H1 (cell line): Measurements from ENCODE around the gene SNTG2. TPM values are rescaled to one million over a fixed set of nuclear protein-coding genes. Genes with fewer than 3 reads are reported as not detected.

ENCODE experiments used
- CTCF ChIA-PET: fragments of 300-600 bp; sonication (Branson Sonifier 250); formaldehyde crosslinking; loops from one replicate; lab custom pipeline; 2021; ENCODE audit not compliant: partially characterized antibody; lab: Charles Lee
- POLR2A ChIA-PET: fragments of 300-600 bp; sonication (Branson Sonifier 250); formaldehyde crosslinking; loops from one replicate; lab custom pipeline; 2021; ENCODE audit warnings: inconsistent platforms; ENCODE audit not compliant: partially characterized antibody; lab: Charles Lee
- DNase-seq, 2 experiments: peaks; one replicate each; pipeline versions ENCODE4 v3.0.0 to v3.0.0-alpha.2; 2010 to 2022; ENCODE audit warnings: low spot score in 2 of 2, low read depth in 1 of 2, mixed read lengths in 1 of 2
- FAIRE-seq: peaks from 2 replicates; lab custom pipeline; 2011; peaks lifted over from hg19 to GRCh38; lab: Jason Lieb, UNC
- H2AFZ ChIP-seq: 2 replicates; pipeline ENCODE4 v1.8.1; 2012; ENCODE audit warnings: low read length, inconsistent platforms
- H2AK5ac ChIP-seq: 2 replicates; pipeline ENCODE4 v1.6.1; 2013; ENCODE audit warnings: low read depth, low read length
- H2BK120ac ChIP-seq: replicated peaks from 2 replicates; pipeline ENCODE3; 2013; ENCODE audit warnings: low read depth, low read length, inconsistent platforms
- H2BK12ac ChIP-seq: 2 replicates; pipeline ENCODE4 v1.6.1; 2013; ENCODE audit warnings: low read depth, low read length
- H2BK15ac ChIP-seq: 2 replicates; pipeline ENCODE4 v1.6.1; 2013; ENCODE audit warnings: low read length
- H2BK20ac ChIP-seq: 2 replicates; pipeline ENCODE4 v1.6.1; 2013; ENCODE audit warnings: low read length
- H2BK5ac ChIP-seq: 2 replicates; pipeline ENCODE4 v1.6.1; 2013; ENCODE audit warnings: low read depth, low read length
- H3K14ac ChIP-seq: 2 replicates; pipeline ENCODE4 v1.6.1; 2013; ENCODE audit warnings: inconsistent platforms; ENCODE audit not compliant: insufficient read length
- H3K18ac ChIP-seq: 2 replicates; pipeline ENCODE4 v1.6.1; 2013; ENCODE audit warnings: low read length; ENCODE audit errors: extremely low read depth
- H3K23ac ChIP-seq: 2 replicates; pipeline ENCODE4 v1.6.1; 2013; ENCODE audit warnings: inconsistent platforms; ENCODE audit not compliant: insufficient read length
- H3K23me2 ChIP-seq: 2 replicates; pipeline ENCODE4 v1.6.1; 2013; ENCODE audit warnings: low read depth, low read length
- H3K27ac ChIP-seq: 2 replicates; pipeline ENCODE4 v1.6.1; 2011; ENCODE audit warnings: low read depth, low read length, inconsistent platforms
- H3K27me3 ChIP-seq, 4 experiments: replicated peaks in 1 of 4; 1 replicate in 1 of 4; 2 replicates in 3 of 4; pipeline versions ENCODE4 v1.6.1 to v1.8.1; 2011 to 2013; ENCODE audit warnings: low read length in 3 of 4, mild to moderate bottlenecking in 3 of 4, inconsistent platforms in 2 of 4, mixed read lengths in 2 of 4, moderate library complexity in 1 of 4; ENCODE audit not compliant: control insufficient read depth in 3 of 4, insufficient read depth in 3 of 4; ENCODE audit errors: extremely low read depth in 1 of 4
- H3K36me3 ChIP-seq, 4 experiments: 2 replicates each; pipeline versions ENCODE4 v1.6.1 to v1.8.1; 2011 to 2013; ENCODE audit warnings: mild to moderate bottlenecking in 4 of 4, low read length in 3 of 4, moderate library complexity in 2 of 4, control low read depth in 1 of 4, inconsistent platforms in 1 of 4; ENCODE audit not compliant: insufficient read depth in 4 of 4, control insufficient read depth in 2 of 4
- H3K4ac ChIP-seq: replicated peaks from 2 replicates; pipeline ENCODE3; 2013; ENCODE audit warnings: low read length, low read depth, mixed read lengths, inconsistent platforms; ENCODE audit not compliant: insufficient read length
- H3K4me1 ChIP-seq, 4 experiments: replicated peaks in 1 of 4; 1 replicate in 1 of 4; 2 replicates in 3 of 4; pipeline versions ENCODE4 v1.6.1 to v1.8.1; 2011 to 2013; ENCODE audit warnings: low read length in 3 of 4, inconsistent platforms in 2 of 4, mixed read lengths in 1 of 4; ENCODE audit not compliant: insufficient read depth in 4 of 4, control insufficient read depth in 3 of 4
- H3K4me2 ChIP-seq, 2 experiments: 2 replicates each; pipeline versions ENCODE4 v1.6.1 to v1.8.1; 2011 to 2013; ENCODE audit warnings: low read depth in 2 of 2, low read length in 2 of 2, control low read depth in 1 of 2, inconsistent platforms in 1 of 2, mild to moderate bottlenecking in 1 of 2; ENCODE audit not compliant: insufficient read depth in 1 of 2
- H3K4me3 ChIP-seq, 4 experiments: fragments of 200-600, 300-600 bp in 1 of 4; sonication (generic), shearing (Covaris generic), sonication (Bioruptor Twin) in 1 of 4; 2 replicates each; pipeline versions ENCODE4 v1.5.1 to v1.8.1; 2011 to 2016; ENCODE audit warnings: low read length in 4 of 4, low read depth in 3 of 4, control low read depth in 2 of 4, inconsistent platforms in 2 of 4, mild to moderate bottlenecking in 2 of 4, mixed read lengths in 1 of 4, moderate library complexity in 1 of 4; ENCODE audit not compliant: insufficient read depth in 2 of 4; ENCODE audit errors: extremely low read depth in 1 of 4
- H3K56ac ChIP-seq: replicated peaks from 2 replicates; pipeline ENCODE3; 2013; ENCODE audit warnings: low read depth, mild to moderate bottlenecking, mixed read lengths, low read length, inconsistent platforms; ENCODE audit not compliant: insufficient read length
- H3K79me1 ChIP-seq: 2 replicates; pipeline ENCODE4 v1.6.1; 2013; ENCODE audit warnings: low read depth, low read length, control low read depth
- H3K79me2 ChIP-seq, 2 experiments: 2 replicates each; pipeline versions ENCODE4 v1.6.1 to v1.8.1; 2012 to 2013; ENCODE audit warnings: low read length in 2 of 2, mild to moderate bottlenecking in 2 of 2, inconsistent platforms in 1 of 2; ENCODE audit not compliant: insufficient read depth in 2 of 2, control insufficient read depth in 1 of 2
- H3K9ac ChIP-seq, 4 experiments: replicated peaks in 1 of 4; 1 replicate in 1 of 4; 2 replicates in 3 of 4; pipeline versions ENCODE4 v1.6.1 to v1.8.1; 2011 to 2013; ENCODE audit warnings: low read depth in 3 of 4, low read length in 3 of 4, control low read depth in 2 of 4, mild to moderate bottlenecking in 2 of 4, moderate library complexity in 2 of 4, inconsistent platforms in 1 of 4; ENCODE audit errors: extremely low read depth in 1 of 4
- H3K9me3 ChIP-seq, 2 experiments: 2 replicates each; pipeline versions ENCODE4 v1.6.1 to v1.8.1; 2012 to 2013; ENCODE audit warnings: mild to moderate bottlenecking in 2 of 2, moderate library complexity in 2 of 2, control low read depth in 1 of 2, inconsistent platforms in 1 of 2, low read depth in 1 of 2, low read length in 1 of 2, mixed read lengths in 1 of 2; ENCODE audit not compliant: insufficient read depth in 2 of 2
- H4K20me1 ChIP-seq, 2 experiments: replicated peaks in 1 of 2; 2 replicates each; pipeline versions ENCODE3 to v1.8.1; 2011 to 2013; ENCODE audit warnings: inconsistent platforms in 2 of 2, low read length in 2 of 2, mild to moderate bottlenecking in 1 of 2; ENCODE audit not compliant: insufficient read depth in 2 of 2, control insufficient read depth in 1 of 2
- H4K5ac ChIP-seq: 2 replicates; pipeline ENCODE4 v1.6.1; 2013; ENCODE audit warnings: low read length, low read depth, mixed read lengths, inconsistent platforms; ENCODE audit not compliant: insufficient read length
- H4K8ac ChIP-seq: 2 replicates; pipeline ENCODE4 v1.8.0; 2013; ENCODE audit warnings: mild to moderate bottlenecking, moderate library complexity, low read length, inconsistent platforms; ENCODE audit not compliant: insufficient read depth; ENCODE audit errors: extremely low read depth
- H4K91ac ChIP-seq: replicated peaks from 2 replicates; pipeline ENCODE3; 2013; ENCODE audit warnings: low read length, mixed read lengths, inconsistent platforms; ENCODE audit not compliant: insufficient read length
- CREB1 ChIP-seq: IDR thresholded peaks from 2 replicates; pipeline ENCODE4 v1.6.1; 2012; ENCODE audit warnings: inconsistent platforms
- CTBP2 ChIP-seq: IDR thresholded peaks from 2 replicates; pipeline ENCODE4 v1.7.0; 2011; ENCODE audit warnings: borderline replicate concordance, mild to moderate bottlenecking, moderate library complexity, mixed read lengths, low read length; ENCODE audit not compliant: insufficient read depth, insufficient read length
- WGBS, 2 experiments: shearing (Covaris generic) in 1 of 2; methylation state at CpG; one replicate each; pipeline versions ENCODE4 v1.1.6 to v1.1.7; 2013 to 2015; ENCODE audit warnings: low lambda C conversion rate in 2 of 2, mixed read lengths in 2 of 2, inconsistent platforms in 1 of 2, low coverage in 1 of 2, missing lambda C conversion rate in 1 of 2; ENCODE audit not compliant: insufficient replicate concordance in 2 of 2, insufficient coverage in 1 of 2, insufficient read length in 1 of 2; ENCODE audit errors: extremely low coverage in 1 of 2, missing lambda C conversion rate in 1 of 2; 5-methylcytosine and 5-hydroxymethylcytosine counted together
- polyA plus RNA-seq, 7 experiments: library from polyadenylated mRNA; depleted of rRNA in 3 of 7; stranded (reverse) in 5 of 7; unstranded in 2 of 7; fragments of >200 nt in 5 of 7; fragments of 200-250 nt in 2 of 7; gene quantifications; 1 replicate in 5 of 7; 2 replicates in 1 of 7; 4 replicates in 1 of 7; pipeline versions ENCODE4 v1.2.1 to v1.2.3, GENCODE V29; 2011 to 2013; ENCODE audit warnings: missing spikeins in 2 of 7, mixed read lengths in 2 of 7
- total RNA-seq: library from RNA; stranded (reverse); fragmentation: NEBNext Ultra II Directional; extraction: Animal tissue kit (Norgen Biotek cat#: 25700); gene quantifications from 2 replicates; pipeline ENCODE4 v1.2.1, GENCODE V29; 2021

Gene SNTG2
- total and polyA plus RNA-seq, 2 of the 8 experiments (the other 6 are each of a cell fraction or from before 2014, with no cell fraction given): 6.6 to 18.1 TPM

- H3K79me2 ChIP-seq: no peaks in the 10 kb centered on the region
- WGBS, 2 experiments: 91% methylated on average over 4 of the region's 4 CpGs; no CpG with 5 or more reads in 1 of the 2 experiments
- H3K36me3 ChIP-seq: no peaks in the 10 kb centered on the region
- H3K4me1 ChIP-seq: peaks cover 0 to 5% (median 2%) of the 10 kb centered on the region in 4 experiments; a peak in 4 of 7 replicates
- H4K5ac ChIP-seq: no peak overlapping the region
- H2BK20ac ChIP-seq: no peak overlapping the region
- no peaks in the 10 kb centered on the region for H3K9me3 ChIP-seq
- H3K23ac ChIP-seq: no peak overlapping the region
- no peak overlapping the region for H3K4me3 ChIP-seq
- H2BK12ac ChIP-seq: no peak overlapping the region
- no peak overlapping the region for H2AK5ac ChIP-seq
- peaks cover 3% of the 10 kb centered on the region; the same call in 1 of the 2 replicates for H3K23me2 ChIP-seq
- no peak overlapping the region for H2BK15ac ChIP-seq
- no peak overlapping the region for H4K91ac ChIP-seq
- no peak overlapping the region for H3K27ac ChIP-seq
- H4K8ac ChIP-seq: no peak overlapping the region
- H4K20me1 ChIP-seq: peaks cover 0 to 5% of the 10 kb centered on the region in 2 experiments
- no peak overlapping the region for H3K9ac ChIP-seq
- no peak overlapping the region for H2AFZ ChIP-seq
- H2BK5ac ChIP-seq: no peak overlapping the region
- H3K27me3 ChIP-seq: no peaks in the 10 kb centered on the region
- H3K4me2 ChIP-seq: no peak overlapping the region
- H3K18ac ChIP-seq: no peak overlapping the region
- H3K14ac ChIP-seq: no peak overlapping the region
- H3K79me1 ChIP-seq: no peaks in the 10 kb centered on the region
- POLR2A ChIA-PET: no interaction called here
- H3K56ac ChIP-seq: no peak overlapping the region
- no peak overlapping the region for H3K4ac ChIP-seq
- DNase-seq (no peak), FAIRE-seq (no peak)
- no peak for TF ChIP-seq CTBP2
- no peak for TF ChIP-seq CREB1
- H2BK120ac ChIP-seq: no peak overlapping the region
- CTCF ChIA-PET: interaction anchor here (1.1 kb wide), 1 partner anchor 516 kb away, joined by 3 read pairs; no protein-coding TSS in a partner anchor
Measured at GRCh38 chr2:1305342-1306013, 354.8 kb downstream of the SNTG2 start.
